ENCODE measurements around the gene HMOX2.

The HMOX2 gene

DNA sequence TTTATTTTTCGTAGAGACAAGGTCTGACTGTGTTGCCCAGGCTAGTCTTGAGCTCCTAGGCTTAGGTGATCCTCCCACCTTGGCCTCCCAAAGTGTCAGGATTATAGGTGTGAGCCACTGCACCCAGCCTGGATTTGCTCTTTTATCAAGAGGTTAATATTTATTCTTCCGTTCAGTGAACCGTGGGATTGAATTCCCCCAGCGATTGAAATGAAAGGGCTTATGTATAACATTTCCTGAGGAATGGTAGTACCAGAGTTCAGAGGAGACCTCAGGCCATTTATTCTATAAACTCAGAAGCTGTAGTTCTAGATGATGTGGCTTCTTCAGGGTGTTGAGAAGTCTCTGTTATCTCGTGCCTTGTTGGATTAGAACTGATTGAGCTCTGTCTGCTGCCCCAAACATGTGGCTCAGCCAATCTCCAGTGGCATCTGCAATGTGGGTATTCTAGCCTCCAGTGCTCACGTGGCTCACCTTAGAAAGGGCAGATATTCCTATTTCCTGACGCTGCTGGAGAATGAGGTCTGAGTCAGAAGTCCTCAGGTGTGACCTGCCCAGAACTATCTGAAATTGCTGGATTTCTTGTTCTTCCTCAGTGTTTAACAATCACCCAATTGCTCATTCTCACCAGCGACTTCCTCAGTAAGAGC lies 22.5 kb downstream of the HMOX2 start:
- H3K36me3 ChIP-seq = peaks cover 11% of the 10 kb centered on the region
- TF ChIP-seq, protein P1, sequence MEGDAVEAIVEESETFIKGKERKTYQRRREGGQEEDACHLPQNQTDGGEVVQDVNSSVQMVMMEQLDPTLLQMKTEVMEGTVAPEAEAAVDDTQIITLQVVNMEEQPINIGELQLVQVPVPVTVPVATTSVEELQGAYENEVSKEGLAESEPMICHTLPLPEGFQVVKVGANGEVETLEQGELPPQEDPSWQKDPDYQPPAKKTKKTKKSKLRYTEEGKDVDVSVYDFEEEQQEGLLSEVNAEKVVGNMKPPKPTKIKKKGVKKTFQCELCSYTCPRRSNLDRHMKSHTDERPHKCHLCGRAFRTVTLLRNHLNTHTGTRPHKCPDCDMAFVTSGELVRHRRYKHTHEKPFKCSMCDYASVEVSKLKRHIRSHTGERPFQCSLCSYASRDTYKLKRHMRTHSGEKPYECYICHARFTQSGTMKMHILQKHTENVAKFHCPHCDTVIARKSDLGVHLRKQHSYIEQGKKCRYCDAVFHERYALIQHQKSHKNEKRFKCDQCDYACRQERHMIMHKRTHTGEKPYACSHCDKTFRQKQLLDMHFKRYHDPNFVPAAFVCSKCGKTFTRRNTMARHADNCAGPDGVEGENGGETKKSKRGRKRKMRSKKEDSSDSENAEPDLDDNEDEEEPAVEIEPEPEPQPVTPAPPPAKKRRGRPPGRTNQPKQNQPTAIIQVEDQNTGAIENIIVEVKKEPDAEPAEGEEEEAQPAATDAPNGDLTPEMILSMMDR (IDR thresholded peaks at IDR 0.05; ENCODE audit: low read depth, low read length) = no peak
- no peak for DNase-seq
- H3K9me3 ChIP-seq (ENCODE audit: severe bottlenecking) = no peaks in the 10 kb centered on the region
- H3K4me3 ChIP-seq (ENCODE audit: low read depth, low read length) = no peak overlapping the region
- H3K27me3 ChIP-seq (ENCODE audit: insufficient read depth, low read depth, severe bottlenecking) = no peaks in the 10 kb centered on the region
- H3K27ac ChIP-seq = peak overlapping the region; percentile 55

DNA sequence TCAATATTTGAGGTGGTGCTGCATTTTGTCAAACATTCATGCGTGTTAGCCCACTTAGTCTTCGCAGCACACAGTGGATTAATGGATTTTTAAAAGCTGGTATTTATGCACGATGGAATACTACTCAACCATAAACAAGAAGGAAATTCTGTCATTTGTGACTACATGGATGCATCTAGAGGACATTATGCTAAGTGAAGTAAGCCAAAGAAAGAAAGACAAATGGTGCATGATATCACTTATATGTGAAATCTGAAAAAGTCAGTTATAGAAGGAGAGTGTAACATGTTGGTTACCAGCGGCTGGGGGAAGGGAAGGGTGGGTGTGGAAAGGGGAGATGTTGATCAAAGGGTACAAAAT lies 23.0 kb downstream of the HMOX2 start:
- TF ChIP-seq, protein P1 (IDR thresholded peaks at IDR 0.05; ENCODE audit: low read depth, low read length) = no peak
- Histone ChIP-seq H3K4me3 (ENCODE audit: low read depth, low read length) (no peak overlapping the region), H3K27ac (no peak overlapping the region; the same call in 1 of the 2 replicates), H3K27me3 (ENCODE audit: insufficient read depth, low read depth, severe bottlenecking) (no peaks in the 10 kb centered on the region), H3K36me3 (peaks cover 11% of the 10 kb centered on the region), H3K9me3 (ENCODE audit: severe bottlenecking) (no peaks in the 10 kb centered on the region)
- no peak for DNase-seq

DNA sequence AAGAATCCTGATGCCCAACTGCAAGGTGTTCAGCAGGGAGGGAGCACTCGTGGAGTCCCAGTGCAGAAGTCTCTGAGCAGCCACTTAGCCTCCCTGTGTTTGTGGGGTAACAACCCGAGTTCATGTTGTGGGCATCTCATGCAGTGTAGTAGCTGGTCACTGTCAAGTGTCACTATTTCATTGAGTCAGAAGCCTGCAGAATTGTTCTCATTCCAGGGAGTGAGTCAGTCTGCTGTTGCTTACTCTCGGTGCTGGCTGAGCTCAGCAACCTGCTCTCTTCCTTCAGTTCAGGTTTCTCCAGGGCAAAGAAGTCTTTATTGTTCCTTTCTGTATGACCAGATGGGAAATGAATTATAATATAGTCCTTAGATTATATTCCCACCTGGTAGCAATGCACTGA lies 24.1 kb downstream of the HMOX2 start:
- H3K9me3 ChIP-seq (ENCODE audit: severe bottlenecking) = no peaks in the 10 kb centered on the region
- peaks cover 11% of the 10 kb centered on the region for H3K36me3 ChIP-seq
- no peak for DNase-seq
- TF ChIP-seq, protein P1 (IDR thresholded peaks at IDR 0.05; ENCODE audit: low read depth, low read length) = no peak
- no peak overlapping the region for H3K4me3 ChIP-seq (ENCODE audit: low read depth, low read length)
- H3K27me3 ChIP-seq (ENCODE audit: insufficient read depth, low read depth, severe bottlenecking) = no peaks in the 10 kb centered on the region
- H3K27ac ChIP-seq = no peak overlapping the region

DNA sequence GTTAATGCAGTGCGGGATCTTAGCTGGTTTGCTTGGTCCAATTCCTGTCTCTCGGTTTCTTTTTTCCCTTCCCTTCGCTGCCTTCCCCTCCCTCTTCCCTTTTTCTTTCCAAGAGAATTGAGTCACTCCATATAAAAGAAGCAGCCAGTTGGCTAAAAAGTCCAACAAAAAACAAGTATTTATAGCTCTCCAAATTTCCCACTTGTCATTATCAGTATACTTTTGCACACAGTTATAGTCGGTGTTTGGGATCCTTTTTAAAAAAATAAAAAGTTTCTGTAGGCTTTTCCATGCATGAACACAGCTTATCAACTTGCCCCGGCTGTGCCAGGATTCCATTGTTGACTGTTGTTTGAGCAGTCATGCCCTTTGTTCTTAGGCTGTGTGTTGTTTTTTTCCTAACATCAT lies 24.9 kb downstream of the HMOX2 start:
- H3K27me3 ChIP-seq (ENCODE audit: insufficient read depth, low read depth, severe bottlenecking) = no peaks in the 10 kb centered on the region
- no peak overlapping the region for H3K27ac ChIP-seq
- H3K4me3 ChIP-seq (ENCODE audit: low read depth, low read length) = no peak overlapping the region
- H3K36me3 ChIP-seq = peaks cover 13% of the 10 kb centered on the region
- no peaks in the 10 kb centered on the region for H3K9me3 ChIP-seq (ENCODE audit: severe bottlenecking)
- TF ChIP-seq, protein P1 (IDR thresholded peaks at IDR 0.05; ENCODE audit: low read depth, low read length) = no peak
- no peak for DNase-seq

DNA sequence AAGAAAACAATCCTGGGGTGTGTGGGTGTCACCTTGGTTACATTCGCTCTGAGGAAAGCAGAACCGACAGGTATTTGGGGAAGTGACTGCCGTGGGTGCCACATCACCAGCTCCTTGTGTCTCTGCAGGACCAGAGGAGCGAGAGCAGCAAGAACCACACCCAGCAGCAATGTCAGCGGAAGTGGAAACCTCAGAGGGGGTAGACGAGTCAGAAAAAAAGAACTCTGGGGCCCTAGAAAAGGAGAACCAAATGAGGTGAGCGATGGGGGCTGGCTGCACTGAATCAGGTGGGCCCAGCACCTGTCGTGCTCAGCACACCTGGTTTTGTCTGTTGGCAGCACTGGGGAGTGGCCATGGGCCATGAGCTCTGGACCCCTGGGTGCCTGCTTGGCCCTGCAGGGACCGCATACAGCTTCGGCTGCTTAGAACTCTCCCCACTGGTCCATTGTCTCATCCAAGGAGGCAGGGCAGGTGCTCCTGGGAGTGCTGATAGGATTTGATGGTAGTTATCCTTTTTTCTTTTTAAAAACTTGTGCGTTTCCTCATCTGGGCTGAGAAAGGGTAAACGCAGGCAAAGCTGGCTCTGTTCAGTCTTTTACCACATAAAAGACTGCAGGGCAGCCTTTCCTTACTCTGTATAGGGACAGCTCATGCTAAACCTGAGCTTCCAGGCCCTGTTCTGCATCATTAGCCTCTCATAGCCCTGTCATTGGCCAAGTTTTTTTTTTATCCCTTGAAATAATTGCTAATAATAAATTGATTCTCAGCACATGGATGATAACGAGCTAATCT lies 29.4 kb downstream of the HMOX2 start:
- no peak for DNase-seq
- TF ChIP-seq, protein P1 (IDR thresholded peaks at IDR 0.05; ENCODE audit: low read depth, low read length) = no peak
- H3K27ac ChIP-seq = no peak overlapping the region
- peaks cover 46% of the 10 kb centered on the region for H3K36me3 ChIP-seq
- no peak overlapping the region for H3K4me3 ChIP-seq (ENCODE audit: low read depth, low read length)
- H3K9me3 ChIP-seq (ENCODE audit: severe bottlenecking) = no peaks in the 10 kb centered on the region
- H3K27me3 ChIP-seq (ENCODE audit: insufficient read depth, low read depth, severe bottlenecking) = no peaks in the 10 kb centered on the region
